HG02571 (cell line): Measurements from ENCODE around the gene RTN4R.
"Not testable (repeated sequence)": the region's sequence is repeated elsewhere in the genome, so short reads cannot be mapped to it uniquely, and the experiment has no call there.

ENCODE experiments used
- ATAC-seq: cut with Tn5 transposase; IDR thresholded peaks from one replicate; pipeline ENCODE4 v1.9.1; 2021; ENCODE audit warnings: mild to moderate bottlenecking, moderate library complexity; ENCODE audit not compliant: unreplicated experiment

The RTN4R gene

GRCh38 chr22:20272700-20273099, 4.6 kb upstream of the RTN4R start:
- ATAC-seq = no peak

DNA sequence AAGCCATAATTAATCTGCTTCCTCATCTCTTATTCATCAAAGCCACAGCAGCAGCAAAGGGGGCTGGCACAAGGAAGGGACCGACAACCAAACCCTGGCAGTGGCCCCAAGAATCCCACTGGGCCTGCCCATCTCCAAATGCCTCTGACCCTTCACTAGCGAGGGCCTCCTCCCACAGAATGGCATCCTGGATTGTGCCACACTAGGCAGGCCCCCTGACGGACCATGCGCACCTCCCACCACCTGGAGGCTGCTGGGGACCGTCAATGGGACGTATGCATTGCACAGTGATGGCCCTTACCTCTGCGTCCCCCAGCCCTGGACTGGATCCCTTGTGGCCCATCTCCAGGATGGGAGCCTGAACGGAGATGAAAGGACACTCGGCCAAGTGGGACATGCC, 4.1 kb upstream of the RTN4R start:
- ATAC-seq = no peak

- no peak for ATAC-seq
Observed at GRCh38 chr22:20271114-20271994, 3.2 kb upstream of the RTN4R start.

GRCh38 chr22:20270190-20271113, 2.3 kb upstream of the RTN4R start:
- ATAC-seq = not testable (repeated sequence)

GRCh38 chr22:20269673-20270072, 1.6 kb upstream of the RTN4R start:
- ATAC-seq = not testable (repeated sequence)

GRCh38 chr22:20269201-20269600, 1.1 kb upstream of the RTN4R start:
- not testable (repeated sequence) for ATAC-seq

DNA sequence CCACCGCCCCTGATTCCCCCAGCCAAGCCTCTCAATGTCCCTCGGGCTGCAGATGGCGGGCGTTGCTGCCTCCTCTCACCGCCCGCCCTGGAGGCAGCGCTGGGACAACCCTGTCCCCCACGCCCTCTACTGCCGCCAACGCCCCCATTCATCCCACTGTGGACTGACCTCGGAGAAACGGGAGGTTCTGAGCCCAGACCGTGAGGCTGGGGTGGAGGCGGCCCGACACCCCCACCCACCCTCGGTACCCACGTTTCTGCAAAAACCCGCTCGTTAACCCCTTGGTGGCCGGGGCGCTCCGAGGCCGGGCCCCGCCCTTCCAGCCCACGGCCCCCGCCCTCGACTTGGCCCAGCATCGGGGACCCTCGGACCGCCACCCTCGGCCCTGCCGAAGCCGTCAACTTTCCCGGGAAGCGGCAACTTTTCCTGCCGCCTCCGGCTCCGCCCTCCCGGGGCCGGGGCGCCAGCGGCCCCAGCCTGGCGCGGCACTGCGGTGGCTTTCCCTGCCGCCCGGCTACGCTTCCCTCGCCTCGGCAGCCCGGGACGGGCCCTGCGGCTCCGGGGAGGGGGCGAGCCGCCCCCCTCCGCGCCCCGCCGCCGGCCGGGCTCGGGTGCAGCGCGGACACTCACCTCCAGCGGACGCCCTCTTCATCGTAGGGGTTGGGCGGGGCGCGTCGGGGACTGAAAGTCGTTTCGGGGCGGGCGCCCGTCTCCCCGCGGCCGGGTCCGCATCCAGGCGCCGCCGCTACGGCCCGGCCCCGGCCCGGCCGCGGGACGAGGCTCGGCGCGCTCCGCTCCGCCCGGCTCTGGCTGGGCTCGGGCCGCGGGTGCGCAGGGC, 458 bp downstream of the RTN4R start:
- ATAC-seq = no peak

GRCh38 chr22:20266667-20267440, 1.3 kb downstream of the RTN4R start:
- not testable (repeated sequence) for ATAC-seq

DNA sequence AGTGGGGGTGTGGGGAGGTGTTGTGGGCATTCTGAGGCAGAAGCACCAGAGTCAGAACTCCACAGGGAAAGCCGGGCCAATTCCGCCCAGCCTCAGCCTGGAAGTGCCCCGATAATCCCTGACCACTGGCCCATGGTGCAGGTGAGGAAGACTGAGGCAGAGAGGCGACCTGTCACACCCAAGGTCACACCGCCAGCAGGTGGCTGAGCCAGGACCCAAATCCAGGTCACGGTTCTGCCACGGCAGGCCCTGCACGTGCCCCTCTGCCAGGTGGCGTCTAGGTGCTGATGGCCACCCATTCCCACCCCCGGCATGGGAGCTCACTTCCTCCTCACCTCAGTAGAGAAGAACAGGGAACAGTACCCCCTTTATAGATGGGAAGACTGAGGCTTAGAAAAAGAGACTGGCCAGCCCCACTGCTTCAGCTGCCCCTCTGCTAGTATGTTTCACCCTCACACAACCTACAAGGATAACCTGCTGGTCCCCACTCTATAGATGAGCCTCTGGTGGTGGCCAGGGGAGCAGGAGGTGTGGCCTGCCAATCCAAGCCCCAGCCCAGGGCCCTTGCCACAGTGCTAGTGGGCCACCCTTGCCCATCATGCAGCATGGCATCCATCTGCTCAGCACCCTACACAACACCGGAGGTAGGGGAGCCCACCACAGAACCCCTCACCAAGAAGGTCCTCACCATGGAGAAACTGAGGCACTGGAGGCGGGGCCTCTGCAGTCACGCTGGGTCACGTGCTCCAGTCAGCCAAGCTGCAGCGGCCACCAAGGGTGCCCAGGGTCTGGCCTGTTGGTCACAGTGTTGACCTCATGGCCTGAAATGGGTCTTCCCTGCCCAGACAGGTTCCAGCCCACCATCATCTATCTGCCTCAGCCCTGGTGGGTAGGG, 2.1 kb downstream of the RTN4R start:
- not testable (repeated sequence) for ATAC-seq

DNA sequence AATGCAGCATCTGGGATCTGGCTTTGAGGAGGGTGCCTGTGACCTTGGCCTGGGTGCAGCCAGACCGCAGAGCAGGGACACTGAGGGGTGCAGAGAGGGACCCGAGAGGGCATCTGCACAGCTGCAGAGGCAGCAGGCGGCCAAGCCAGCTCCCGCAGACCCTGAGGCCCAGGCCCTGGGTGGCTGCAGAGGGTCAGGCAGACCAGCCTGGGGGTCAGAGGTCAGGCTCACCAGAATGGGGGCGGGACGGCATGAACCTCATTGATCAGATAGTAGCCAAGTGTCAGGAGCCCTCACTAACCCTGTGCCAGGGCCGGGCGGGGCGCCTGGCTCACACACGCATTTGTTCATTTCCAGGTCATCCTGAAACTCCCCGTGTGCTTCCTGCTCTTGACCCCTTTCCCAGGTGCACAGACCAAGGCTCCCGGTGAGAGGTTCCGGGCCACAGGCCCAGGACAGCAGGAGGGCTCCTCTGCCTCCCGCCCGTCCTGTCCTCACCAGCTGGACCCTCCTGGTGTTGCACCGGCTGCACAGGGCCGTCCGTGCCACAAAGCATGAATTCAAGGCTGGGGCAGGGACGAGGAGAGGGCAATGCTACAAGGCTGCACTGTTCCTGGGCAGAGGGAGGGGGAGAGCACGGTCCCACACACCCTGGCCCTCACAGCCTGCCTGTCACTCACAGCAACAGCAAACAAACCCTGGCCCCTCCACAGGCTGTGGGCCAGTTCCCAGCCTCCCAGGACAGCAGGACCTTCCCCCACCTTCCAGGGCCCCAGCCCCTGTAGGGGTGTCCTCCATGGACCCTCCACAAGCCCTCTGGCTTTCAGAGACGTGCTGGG, 3.3 kb downstream of the RTN4R start:
- no peak for ATAC-seq

GRCh38 chr22:20263404-20264281, 4.5 kb downstream of the RTN4R start:
- ATAC-seq = not testable (repeated sequence)

DNA sequence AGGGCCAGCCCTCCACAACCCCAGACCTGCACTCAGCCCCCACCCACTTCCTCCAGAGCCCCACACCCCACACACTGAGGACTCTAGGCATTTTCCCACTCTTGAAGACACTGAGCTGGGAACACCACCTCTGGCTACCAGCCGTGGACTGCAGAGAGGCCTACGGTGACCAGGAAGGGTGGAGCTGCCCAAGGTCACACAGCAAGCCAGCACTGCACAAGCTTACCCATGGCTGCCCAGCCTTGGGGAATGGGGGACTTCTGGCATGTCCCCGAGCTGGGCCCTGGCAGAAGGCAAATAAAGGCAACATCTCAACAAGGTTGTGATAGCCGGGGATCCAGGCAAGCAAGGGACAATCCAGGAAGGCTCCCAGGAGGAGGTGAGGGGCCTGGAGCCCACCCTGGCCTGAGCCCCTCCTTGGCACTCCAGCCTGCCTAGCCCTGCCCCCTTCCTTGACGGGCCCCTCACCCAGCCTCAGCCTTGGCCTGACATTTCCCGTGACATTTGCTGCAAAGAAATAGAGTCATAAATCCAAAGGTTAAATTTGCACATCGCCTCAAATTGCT, 5.5 kb downstream of the RTN4R start:
- ATAC-seq = no peak

DNA sequence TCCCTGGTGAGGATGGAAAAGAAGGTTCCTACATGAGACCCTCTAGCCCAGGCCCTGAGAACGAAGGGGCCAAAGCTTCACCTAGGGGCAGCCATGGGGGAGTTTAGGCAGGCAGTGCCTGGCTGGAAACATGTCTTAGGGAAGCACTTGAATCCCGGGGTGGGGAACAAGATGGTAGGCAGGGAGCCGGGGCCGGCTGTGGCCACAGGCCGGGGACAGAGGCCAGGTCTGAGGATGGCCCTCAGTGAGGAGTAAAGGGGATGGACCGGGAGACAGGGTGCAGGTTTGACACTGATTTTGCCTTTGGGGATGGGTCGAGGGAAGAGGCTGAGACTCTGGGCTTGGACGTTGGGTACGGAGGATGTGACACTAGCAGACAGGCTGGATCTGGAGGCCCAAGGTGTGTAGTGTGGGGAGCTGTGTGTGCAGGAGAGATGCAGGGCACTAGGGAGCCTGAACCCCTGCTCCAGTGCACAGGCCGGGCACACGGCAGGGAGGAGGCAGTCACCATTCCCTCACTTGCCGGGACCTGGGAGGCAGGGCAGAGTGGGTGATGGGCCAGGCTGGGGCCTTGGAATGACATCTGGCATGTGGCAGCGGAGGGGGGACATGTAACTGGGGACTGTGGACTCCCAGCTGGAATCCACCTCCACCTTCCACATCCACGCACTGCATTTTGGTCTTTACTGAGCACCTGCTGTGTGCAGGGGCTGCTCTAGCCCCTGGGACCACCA, 6.1 kb downstream of the RTN4R start:
- no peak for ATAC-seq

DNA sequence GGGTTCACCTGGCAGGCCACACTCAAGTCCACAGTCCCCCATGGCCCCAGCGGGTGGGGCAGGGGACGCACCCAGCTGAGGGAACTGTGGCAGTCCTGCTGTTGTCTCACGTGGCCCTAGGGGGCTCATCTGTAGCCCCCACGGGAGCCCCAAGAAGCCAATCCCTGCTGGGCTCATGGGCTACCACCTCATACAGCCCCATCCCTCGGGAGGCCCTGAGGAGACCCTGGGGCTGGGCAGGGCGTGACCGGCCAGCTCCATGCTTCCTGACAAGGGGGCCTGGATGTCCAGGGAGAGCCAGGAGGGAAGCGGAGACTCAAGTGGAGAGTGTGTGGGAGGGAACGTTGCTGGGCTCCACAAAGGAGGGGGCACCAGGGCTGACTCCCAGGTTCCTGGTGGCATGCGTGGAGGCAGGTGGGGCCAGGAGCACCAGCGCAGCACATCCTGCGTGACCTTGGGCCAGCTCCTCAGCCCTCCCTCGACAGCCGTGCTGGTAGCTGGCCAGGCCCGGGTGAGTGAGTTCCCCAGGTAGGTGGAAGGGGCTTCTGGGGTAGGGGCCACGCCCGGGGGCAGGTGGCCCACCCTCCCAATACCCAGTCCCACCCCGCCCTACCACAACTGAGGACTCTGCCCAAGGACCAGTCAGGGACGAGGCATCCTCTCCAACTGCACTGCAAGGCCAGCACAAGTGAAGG, 7.9 kb downstream of the RTN4R start:
- ATAC-seq = no peak

DNA sequence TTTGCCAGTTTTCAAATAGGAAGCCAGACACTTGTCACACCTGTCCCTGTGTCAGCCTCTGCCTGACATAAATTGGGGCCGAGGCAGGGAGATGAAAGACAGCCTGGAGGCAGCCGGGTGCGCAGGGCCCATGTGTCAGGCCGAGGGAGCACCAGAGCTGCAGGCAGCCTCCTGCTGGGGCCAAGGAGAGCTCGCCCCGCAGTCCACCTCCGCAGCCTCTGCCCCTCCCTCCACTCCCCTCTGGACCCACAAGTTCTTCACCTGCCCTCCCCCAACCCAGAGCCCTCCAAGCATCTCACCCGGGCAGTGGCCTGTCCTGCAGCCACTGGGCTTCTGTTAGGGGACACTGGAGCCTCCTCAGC, 8.8 kb downstream of the RTN4R start:
- no peak for ATAC-seq
